ENCODE measurements around the gene DYRK1A.

GRCh38 chr21:37538971-37539590 lies 172.5 kb downstream of the DYRK1A start:
- TF ChIP-seq POLR2A (IDR thresholded peaks at IDR 0.05; ENCODE audit: low read length) (no peak), GATA1 (IDR thresholded peaks at IDR 0.05; ENCODE audit: low read depth, low read length) (no peak)

Data from erythroblast (primary cell).